Measurements from ENCODE around the gene S100A1.

Gene S100A1

DNA sequence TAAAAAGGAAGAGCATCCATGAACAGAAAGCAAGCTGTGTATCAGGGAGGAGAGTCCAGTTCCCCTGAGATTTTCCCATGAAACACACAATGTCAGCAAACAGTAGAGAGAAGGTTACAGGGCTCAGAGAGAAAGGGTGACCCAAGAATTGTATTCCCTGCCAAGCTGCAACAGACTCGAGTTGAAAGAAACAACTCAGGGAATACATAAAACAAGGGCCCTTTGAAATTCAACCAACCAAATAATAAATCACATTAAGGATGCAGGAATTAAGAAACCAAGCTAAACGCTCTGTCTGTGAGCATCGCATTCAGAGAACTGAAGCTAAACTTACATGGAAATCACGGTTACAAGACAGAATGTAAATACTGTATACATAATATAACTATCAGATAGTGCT lies 35.5 kb upstream of the S100A1 start:
- Histone ChIP-seq H3K27me3 (ENCODE audit: insufficient read depth, low read length) (no peaks in the 10 kb centered on the region), H3K36me3 (ENCODE audit: insufficient read depth, low read length) (no peaks in the 10 kb centered on the region), H3K4me3 (ENCODE audit: low read depth, low read length) (no peak overlapping the region), H3K79me2 (ENCODE audit: control insufficient read depth, insufficient read depth, low read length, unreplicated experiment) (no peaks in the 10 kb centered on the region), H3K4me1 (ENCODE audit: control insufficient read depth, insufficient read depth, low read length, unreplicated experiment) (peaks cover 9% of the 10 kb centered on the region), H2AFZ (ENCODE audit: low read length, unreplicated experiment) (no peak overlapping the region), H3K27ac (ENCODE audit: low read depth, low read length) (no peak overlapping the region)

GRCh38 chr1:153597206-153597605 lies 31.0 kb upstream of the S100A1 start:
- Histone ChIP-seq H3K27me3 (ENCODE audit: insufficient read depth, low read length) (no peaks in the 10 kb centered on the region), H3K36me3 (ENCODE audit: insufficient read depth, low read length) (no peaks in the 10 kb centered on the region), H3K79me2 (ENCODE audit: control insufficient read depth, insufficient read depth, low read length, unreplicated experiment) (no peaks in the 10 kb centered on the region), H2AFZ (ENCODE audit: low read length, unreplicated experiment) (no peak overlapping the region), H3K27ac (ENCODE audit: low read depth, low read length) (peak overlapping the region; percentile 59; the same call in 1 of the 2 replicates), H3K4me3 (ENCODE audit: low read depth, low read length) (no peak overlapping the region), H3K4me1 (ENCODE audit: control insufficient read depth, insufficient read depth, low read length, unreplicated experiment) (peaks cover 46% of the 10 kb centered on the region)

GRCh38 chr1:153598309-153599172 lies 29.7 kb upstream of the S100A1 start:
- Histone ChIP-seq H3K36me3 (ENCODE audit: insufficient read depth, low read length) (0 out of 2 replicates have a peak, but pooled peaks cover 5% of the 10 kb centered on the region), H3K27ac (ENCODE audit: low read depth, low read length) (peak overlapping the region; percentile 59), H3K4me1 (ENCODE audit: control insufficient read depth, insufficient read depth, low read length, unreplicated experiment) (peaks cover 48% of the 10 kb centered on the region), H3K79me2 (ENCODE audit: control insufficient read depth, insufficient read depth, low read length, unreplicated experiment) (no peaks in the 10 kb centered on the region), H2AFZ (ENCODE audit: low read length, unreplicated experiment) (no peak overlapping the region), H3K27me3 (ENCODE audit: insufficient read depth, low read length) (no peaks in the 10 kb centered on the region), H3K4me3 (ENCODE audit: low read depth, low read length) (no peak overlapping the region)

DNA sequence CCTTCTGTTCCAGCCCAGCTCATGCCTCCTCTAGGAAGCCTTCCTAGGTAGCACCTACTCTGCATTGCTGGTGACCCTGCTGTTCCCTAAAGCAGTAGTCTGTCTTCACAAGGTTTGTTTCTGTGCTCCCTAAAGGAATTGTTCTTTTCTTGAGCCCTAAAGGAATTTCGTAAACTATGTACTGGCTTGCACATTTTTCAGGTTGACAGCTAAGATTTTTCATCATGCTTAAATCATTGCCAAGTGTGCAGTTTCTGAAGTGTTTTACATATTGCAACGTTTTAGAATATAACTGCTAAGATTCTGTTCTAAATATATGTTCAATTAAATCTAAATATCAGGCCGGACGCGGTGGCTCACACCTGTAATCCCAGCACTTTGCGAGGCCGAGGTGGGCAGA lies 28.4 kb upstream of the S100A1 start:
- H3K27ac ChIP-seq (ENCODE audit: low read depth, low read length) = peak overlapping the region; percentile 10; the same call in 1 of the 2 replicates
- H3K36me3 ChIP-seq (ENCODE audit: insufficient read depth, low read length) = 0 out of 2 replicates have a peak, but pooled peaks cover 13% of the 10 kb centered on the region

GRCh38 chr1:153602749-153603148 lies 25.5 kb upstream of the S100A1 start:
- peaks cover 13% of the 10 kb centered on the region for H3K79me2 ChIP-seq (ENCODE audit: control insufficient read depth, insufficient read depth, low read length, unreplicated experiment)
- H3K4me3 ChIP-seq (ENCODE audit: low read depth, low read length) = no peak overlapping the region
- no peak overlapping the region for H2AFZ ChIP-seq (ENCODE audit: low read length, unreplicated experiment)
- H3K4me1 ChIP-seq (ENCODE audit: control insufficient read depth, insufficient read depth, low read length, unreplicated experiment) = peaks cover 46% of the 10 kb centered on the region
- no peaks in the 10 kb centered on the region for H3K27me3 ChIP-seq (ENCODE audit: insufficient read depth, low read length)
- no peak overlapping the region for H3K27ac ChIP-seq (ENCODE audit: low read depth, low read length)
- peaks cover 23% of the 10 kb centered on the region; the same call in 1 of the 2 replicates for H3K36me3 ChIP-seq (ENCODE audit: insufficient read depth, low read length)

More for the DNA sequence above, 28.4 kb upstream of the S100A1 start:
- Histone ChIP-seq H3K79me2 (ENCODE audit: control insufficient read depth, insufficient read depth, low read length, unreplicated experiment) (no peaks in the 10 kb centered on the region), H3K27me3 (ENCODE audit: insufficient read depth, low read length) (no peaks in the 10 kb centered on the region), H3K4me1 (ENCODE audit: control insufficient read depth, insufficient read depth, low read length, unreplicated experiment) (peaks cover 48% of the 10 kb centered on the region), H2AFZ (ENCODE audit: low read length, unreplicated experiment) (no peak overlapping the region), H3K4me3 (ENCODE audit: low read depth, low read length) (no peak overlapping the region)

DNA sequence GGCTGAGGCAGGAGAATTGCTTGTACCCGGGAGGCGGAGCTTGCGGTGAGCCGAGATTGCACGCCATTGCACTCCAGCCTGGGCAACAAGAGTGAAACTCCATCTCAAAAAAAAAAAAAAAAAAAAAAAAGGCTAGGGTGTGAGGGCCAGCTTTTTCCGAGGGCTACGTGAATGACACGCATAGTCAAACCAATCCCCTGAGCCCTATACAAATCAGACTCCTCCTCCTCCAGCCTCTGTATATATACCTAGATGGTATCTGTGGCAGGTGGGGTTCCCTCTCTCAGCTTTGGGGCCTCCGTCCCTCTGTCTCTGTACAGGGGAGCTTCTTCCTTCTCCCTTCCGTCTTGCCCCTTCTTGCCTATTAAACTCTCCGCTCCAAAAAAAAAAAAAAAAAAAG lies 22.0 kb upstream of the S100A1 start:
- H3K27ac ChIP-seq (ENCODE audit: low read depth, low read length) = no peak overlapping the region
- H3K4me3 ChIP-seq (ENCODE audit: low read depth, low read length) = no peak overlapping the region

GRCh38 chr1:153607381-153607780 lies 20.9 kb upstream of the S100A1 start:
- H3K4me3 ChIP-seq (ENCODE audit: low read depth, low read length) = peak overlapping the region; percentile 71; the same call in 1 of the 2 replicates
- H3K79me2 ChIP-seq (ENCODE audit: control insufficient read depth, insufficient read depth, low read length, unreplicated experiment) = peaks cover 57% of the 10 kb centered on the region

More for the DNA sequence above, 22.0 kb upstream of the S100A1 start:
- Histone ChIP-seq H3K36me3 (ENCODE audit: insufficient read depth, low read length) (peaks cover 26% of the 10 kb centered on the region; the same call in 1 of the 2 replicates), H2AFZ (ENCODE audit: low read length, unreplicated experiment) (no peak overlapping the region), H3K27me3 (ENCODE audit: insufficient read depth, low read length) (no peaks in the 10 kb centered on the region), H3K4me1 (ENCODE audit: control insufficient read depth, insufficient read depth, low read length, unreplicated experiment) (peaks cover 46% of the 10 kb centered on the region), H3K79me2 (ENCODE audit: control insufficient read depth, insufficient read depth, low read length, unreplicated experiment) (peaks cover 45% of the 10 kb centered on the region)

DNA sequence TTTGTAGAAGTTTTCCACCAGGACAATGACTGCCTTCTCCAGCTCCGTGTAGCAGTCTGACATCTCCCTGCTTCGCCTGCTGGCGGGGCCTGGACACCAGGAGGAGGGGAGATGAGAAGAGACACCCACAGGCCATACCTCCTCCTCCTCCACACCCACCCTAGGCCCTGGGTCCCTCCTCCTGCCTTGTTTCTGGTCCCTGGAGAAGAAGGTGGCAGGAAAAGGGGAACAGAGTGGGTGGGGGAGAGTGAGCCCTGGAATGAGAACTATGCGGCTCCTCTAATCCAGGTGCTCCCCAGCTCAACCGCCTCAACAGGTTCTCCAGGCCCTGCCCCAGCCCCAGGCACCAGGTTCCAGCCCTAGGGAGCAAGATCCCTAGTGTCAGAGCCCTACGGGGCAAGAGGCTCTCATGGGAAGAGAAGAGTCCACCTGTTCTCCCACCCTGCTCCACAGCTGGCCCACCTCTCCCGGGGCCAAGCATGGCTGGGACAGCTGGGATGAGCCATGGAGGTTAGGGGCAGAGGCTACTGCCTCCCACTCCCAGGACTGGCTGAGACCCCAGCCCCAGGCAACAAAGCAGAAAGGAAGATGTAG lies 20.0 kb upstream of the S100A1 start:
- H3K4me3 ChIP-seq (ENCODE audit: low read depth, low read length) = peak overlapping the region; percentile 71
- no peaks in the 10 kb centered on the region for H3K27me3 ChIP-seq (ENCODE audit: insufficient read depth, low read length)
- peaks cover 24% of the 10 kb centered on the region; the same call in 1 of the 2 replicates for H3K36me3 ChIP-seq (ENCODE audit: insufficient read depth, low read length)
- no peak overlapping the region for H2AFZ ChIP-seq (ENCODE audit: low read length, unreplicated experiment)
- H3K4me1 ChIP-seq (ENCODE audit: control insufficient read depth, insufficient read depth, low read length, unreplicated experiment) = peaks cover 37% of the 10 kb centered on the region
- H3K79me2 ChIP-seq (ENCODE audit: control insufficient read depth, insufficient read depth, low read length, unreplicated experiment) = peaks cover 65% of the 10 kb centered on the region
- H3K27ac ChIP-seq (ENCODE audit: low read depth, low read length) = peak overlapping the region; percentile 90

More at GRCh38 chr1:153607381-153607780, 20.9 kb upstream of the S100A1 start:
- H3K27ac ChIP-seq (ENCODE audit: low read depth, low read length) = peak overlapping the region; percentile 90; the same call in 1 of the 2 replicates
- peaks cover 26% of the 10 kb centered on the region; the same call in 1 of the 2 replicates for H3K36me3 ChIP-seq (ENCODE audit: insufficient read depth, low read length)
- H2AFZ ChIP-seq (ENCODE audit: low read length, unreplicated experiment) = no peak overlapping the region
- no peaks in the 10 kb centered on the region for H3K27me3 ChIP-seq (ENCODE audit: insufficient read depth, low read length)
- H3K4me1 ChIP-seq (ENCODE audit: control insufficient read depth, insufficient read depth, low read length, unreplicated experiment) = peaks cover 35% of the 10 kb centered on the region

DNA sequence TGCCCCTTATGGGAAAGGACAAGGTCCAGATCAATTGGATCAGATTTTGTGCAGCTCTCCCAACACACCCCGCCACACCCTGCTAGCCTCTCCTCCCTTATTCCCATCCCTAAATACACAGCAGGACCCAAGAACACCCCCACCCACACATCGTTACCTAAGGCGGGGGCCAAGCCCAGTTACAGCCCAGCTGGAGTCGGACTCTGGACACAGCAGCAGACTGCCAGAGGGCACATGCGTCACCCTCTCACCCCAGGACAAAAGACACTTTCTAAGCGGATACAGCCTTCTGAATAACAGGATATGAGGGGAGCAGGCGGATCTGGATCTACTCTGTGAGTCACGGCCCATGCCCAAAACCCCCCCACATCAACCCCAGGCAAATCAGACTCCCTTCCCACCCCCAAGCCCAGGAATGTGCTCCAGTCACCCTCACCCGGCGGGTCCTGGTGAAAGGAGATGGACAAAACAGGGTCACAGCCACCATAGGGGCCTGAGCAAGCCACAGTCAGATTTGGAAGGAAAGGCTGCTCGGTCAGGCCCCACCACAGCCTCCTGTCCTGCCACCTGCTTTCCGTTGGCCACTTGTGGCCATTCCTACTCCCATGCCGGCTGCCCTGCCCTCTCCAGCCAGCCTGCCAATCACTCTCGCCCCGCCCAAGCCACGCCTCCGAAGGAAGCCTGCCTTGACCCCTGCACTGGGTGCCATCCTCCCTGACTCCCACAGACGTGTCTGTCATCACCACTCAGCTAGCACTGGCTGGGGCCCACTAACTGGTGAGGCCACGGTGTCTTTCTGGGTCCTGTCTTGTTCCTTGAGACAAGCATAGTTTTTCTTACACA lies 19.3 kb upstream of the S100A1 start:
- Histone ChIP-seq H3K27me3 (ENCODE audit: insufficient read depth, low read length) (no peaks in the 10 kb centered on the region), H2AFZ (ENCODE audit: low read length, unreplicated experiment) (no peak overlapping the region), H3K36me3 (ENCODE audit: insufficient read depth, low read length) (peaks cover 19% of the 10 kb centered on the region; the same call in 1 of the 2 replicates), H3K4me1 (ENCODE audit: control insufficient read depth, insufficient read depth, low read length, unreplicated experiment) (peaks cover 42% of the 10 kb centered on the region), H3K4me3 (ENCODE audit: low read depth, low read length) (peak overlapping the region; percentile 71), H3K27ac (ENCODE audit: low read depth, low read length) (peak overlapping the region; percentile 90), H3K79me2 (ENCODE audit: control insufficient read depth, insufficient read depth, low read length, unreplicated experiment) (peaks cover 69% of the 10 kb centered on the region)

DNA sequence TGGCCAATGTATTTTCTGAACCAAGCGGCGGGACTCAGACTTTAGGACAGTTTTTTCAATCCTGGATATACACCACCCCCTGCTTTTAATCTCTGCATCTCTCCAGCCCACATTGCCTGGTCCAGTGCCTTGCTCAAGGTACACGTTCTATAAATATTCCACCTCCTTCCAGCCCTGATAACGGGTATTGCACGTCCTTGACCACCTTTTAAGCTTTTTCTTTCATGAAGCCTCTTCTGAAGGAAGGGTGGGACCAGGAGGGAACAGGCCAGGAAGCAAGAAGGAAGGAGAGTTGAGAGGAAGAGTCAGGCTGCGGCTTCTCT lies 18.7 kb upstream of the S100A1 start:
- no peaks in the 10 kb centered on the region for H3K27me3 ChIP-seq (ENCODE audit: insufficient read depth, low read length)
- peaks cover 15% of the 10 kb centered on the region; the same call in 1 of the 2 replicates for H3K36me3 ChIP-seq (ENCODE audit: insufficient read depth, low read length)
- H2AFZ ChIP-seq (ENCODE audit: low read length, unreplicated experiment) = no peak overlapping the region
- peaks cover 48% of the 10 kb centered on the region for H3K4me1 ChIP-seq (ENCODE audit: control insufficient read depth, insufficient read depth, low read length, unreplicated experiment)
- H3K27ac ChIP-seq (ENCODE audit: low read depth, low read length) = peak overlapping the region; percentile 90
- peaks cover 69% of the 10 kb centered on the region for H3K79me2 ChIP-seq (ENCODE audit: control insufficient read depth, insufficient read depth, low read length, unreplicated experiment)
- peak overlapping the region; percentile 71 for H3K4me3 ChIP-seq (ENCODE audit: low read depth, low read length)

All from ACC112 (cell line).